Measurements from ENCODE around the gene EPSTI1. TPM values are rescaled to one million over a fixed set of nuclear protein-coding genes. Genes with fewer than 3 reads are reported as not detected.

Gene EPSTI1
- total and polyA plus RNA-seq, 10 of the 15 experiments (the other 5 are each of a cell fraction or from before 2014, with no cell fraction given), result 4.7 to 32.0 (median 24.2) TPM

GRCh38 chr13:42964761-42965161 lies 27.3 kb downstream of the EPSTI1 start (continued):
- TF ChIP-seq PKNOX1 (IDR thresholded peaks at IDR 0.05) (no peak), BCLAF1 (IDR thresholded peaks at IDR 0.05) (no peak), SREBF2 (IDR thresholded peaks at IDR 0.05; ENCODE audit: low read length) (no peak), NRF1 (conservative IDR thresholded peaks at IDR 0.05; ENCODE audit: low read depth, low read length) (no peak), FOXK2 (IDR thresholded peaks at IDR 0.05) (no peak), SP1 (IDR thresholded peaks at IDR 0.05; ENCODE audit: low read depth, low read length) (no peak), BACH1 (IDR thresholded peaks at IDR 0.05; ENCODE audit: borderline replicate concordance) (no peak), MAX (IDR thresholded peaks at IDR 0.05; ENCODE audit: low read depth, low read length) (no peak)

GRCh38 chr13:42959615-42960014 lies 32.4 kb downstream of the EPSTI1 start:
- peaks cover 3 to 19% of the 10 kb centered on the region in 2 experiments for H3K36me3 ChIP-seq (ENCODE audit: control insufficient read depth in 2 of 2, insufficient read depth in 2 of 2, low read length in 1 of 2)
- DNase-seq (ENCODE audit: low read depth, low spot score), result no peak
- TF ChIP-seq KAT2A (conservative IDR thresholded peaks at IDR 0.05; ENCODE audit: control insufficient read depth, low read depth, low read length) (no peak), NKRF (conservative IDR thresholded peaks at IDR 0.05) (no peak), SRF (IDR thresholded peaks at IDR 0.05; ENCODE audit: low read depth in 2 of 2, low read length in 2 of 2) (no peak), BCL3 (IDR thresholded peaks at IDR 0.05; ENCODE audit: borderline replicate concordance, insufficient read depth, low read depth, low read length, poor library complexity, severe bottlenecking) (no peak), NFYB (IDR thresholded peaks at IDR 0.05; ENCODE audit: insufficient read depth, low read depth, low read length) (no peak), ZNF274 (IDR thresholded peaks at IDR 0.05; ENCODE audit: insufficient read depth, insufficient read length) (no peak), ZBED1 (IDR thresholded peaks at IDR 0.05; ENCODE audit: borderline replicate concordance) (no peak)
- no peak for FAIRE-seq
- no peak overlapping the region for H3K4me2 ChIP-seq (ENCODE audit: control insufficient read depth, insufficient read depth)
- no peak overlapping the region for H3K4me3 ChIP-seq
- no TSS peak for BruUV-seq (replicated peaks)
- no peaks in the 10 kb centered on the region for H3K4me1 ChIP-seq (ENCODE audit: control insufficient read depth, insufficient read depth, low read length)
- ChIA-PET SMC1A (ENCODE audit: uncharacterized antibody, unreplicated experiment) (no interaction called here), CTCF (no interaction called here), POLR2A (no interaction called here), RAD21 (ENCODE audit: unreplicated experiment) (no interaction called here)
- no peak overlapping the region for H3K27ac ChIP-seq (ENCODE audit: control insufficient read depth, insufficient read depth)
- in situ Hi-C loops (cut with MboI) (no loop called here), intact Hi-C loops (cut with micrococcal nuclease; ENCODE audit: unreplicated experiment) (loop anchor here (10.0 kb wide), 2 partner anchors 365 to 915 kb away; partner anchors contain the start of genes CCDC122 and LACC1)
- 97% methylated on average over 2 of the region's 2 CpGs for WGBS (ENCODE audit: insufficient coverage, insufficient replicate concordance, low lambda C conversion rate, missing lambda C conversion rate)
- H3K9me3 ChIP-seq (replicated peaks; ENCODE audit: control insufficient read depth, insufficient read depth, low read length), result no peaks in the 10 kb centered on the region
- no peaks in the 10 kb centered on the region for H3K79me2 ChIP-seq (ENCODE audit: control insufficient read depth, insufficient read depth, low read length)
- H2AFZ ChIP-seq (ENCODE audit: control insufficient read depth, low read depth, low read length), result no peak overlapping the region
- no peaks in the 10 kb centered on the region for H3K27me3 ChIP-seq (replicated peaks in 1 of 2; ENCODE audit: control insufficient read depth in 2 of 2, insufficient read depth in 2 of 2, low read length in 1 of 2)
- no peak for ATAC-seq
- no peaks in the 10 kb centered on the region for H4K20me1 ChIP-seq (ENCODE audit: control insufficient read depth, insufficient read depth)
- no peak overlapping the region for H3K9ac ChIP-seq (ENCODE audit: control insufficient read depth, insufficient read depth, low read length)

Data from GM12878 (cell line).